ENCODE data around the gene ROBO1.

ROBO1 gene

DNA sequence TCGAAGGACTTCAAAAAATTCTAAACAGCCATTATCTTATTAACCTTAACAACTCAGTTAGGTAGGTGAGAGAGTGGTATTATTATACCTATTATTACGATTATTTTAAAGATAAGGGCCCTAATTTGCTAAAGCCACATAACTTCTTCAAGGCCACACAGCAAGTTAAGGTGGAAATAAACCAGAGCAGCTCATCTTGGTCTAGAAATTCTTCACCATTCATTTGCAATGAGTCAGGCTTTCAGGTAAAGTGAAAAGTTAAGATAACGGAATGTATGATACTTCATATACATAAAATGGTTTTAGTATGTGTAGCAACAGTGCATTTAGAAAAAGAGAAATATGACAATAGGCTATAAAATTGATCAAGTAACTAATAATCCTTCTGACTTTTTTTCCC, 920.2 kb downstream of the ROBO1 start:
- DNase-seq (no peak), ATAC-seq (ENCODE audit: insufficient read depth, low read depth) (no peak)
- Histone ChIP-seq H3K4me2 (ENCODE audit: insufficient read depth, low read length) (no peak overlapping the region), H3K4me3 (ENCODE audit: low read depth in 1 of 2, low read length in 2 of 2) (no peak overlapping the region), H3K9ac (ENCODE audit: low read depth, low read length) (no peak overlapping the region), H3K4me1 (ENCODE audit: insufficient read depth, low read length) (no peaks in the 10 kb centered on the region), H2AFZ (ENCODE audit: low read depth, low read length) (no peak overlapping the region), H4K20me1 (ENCODE audit: insufficient read depth, low read length) (no peaks in the 10 kb centered on the region), H3K79me2 (ENCODE audit: insufficient read depth, low read length) (no peaks in the 10 kb centered on the region), H3K27ac (ENCODE audit: low read length) (no peak overlapping the region), H3K9me3 (ENCODE audit: insufficient read depth, low read length, severe bottlenecking) (no peaks in the 10 kb centered on the region), H3K36me3 (ENCODE audit: insufficient read depth, low read length) (no peaks in the 10 kb centered on the region), H3K27me3 (ENCODE audit: insufficient read depth, low read length, poor library complexity) (no peaks in the 10 kb centered on the region)
- TF ChIP-seq EZH2 (IDR thresholded peaks at IDR 0.05; ENCODE audit: borderline replicate concordance, low read depth, low read length, severe bottlenecking): no peak
- TF ChIP-seq, protein P1, sequence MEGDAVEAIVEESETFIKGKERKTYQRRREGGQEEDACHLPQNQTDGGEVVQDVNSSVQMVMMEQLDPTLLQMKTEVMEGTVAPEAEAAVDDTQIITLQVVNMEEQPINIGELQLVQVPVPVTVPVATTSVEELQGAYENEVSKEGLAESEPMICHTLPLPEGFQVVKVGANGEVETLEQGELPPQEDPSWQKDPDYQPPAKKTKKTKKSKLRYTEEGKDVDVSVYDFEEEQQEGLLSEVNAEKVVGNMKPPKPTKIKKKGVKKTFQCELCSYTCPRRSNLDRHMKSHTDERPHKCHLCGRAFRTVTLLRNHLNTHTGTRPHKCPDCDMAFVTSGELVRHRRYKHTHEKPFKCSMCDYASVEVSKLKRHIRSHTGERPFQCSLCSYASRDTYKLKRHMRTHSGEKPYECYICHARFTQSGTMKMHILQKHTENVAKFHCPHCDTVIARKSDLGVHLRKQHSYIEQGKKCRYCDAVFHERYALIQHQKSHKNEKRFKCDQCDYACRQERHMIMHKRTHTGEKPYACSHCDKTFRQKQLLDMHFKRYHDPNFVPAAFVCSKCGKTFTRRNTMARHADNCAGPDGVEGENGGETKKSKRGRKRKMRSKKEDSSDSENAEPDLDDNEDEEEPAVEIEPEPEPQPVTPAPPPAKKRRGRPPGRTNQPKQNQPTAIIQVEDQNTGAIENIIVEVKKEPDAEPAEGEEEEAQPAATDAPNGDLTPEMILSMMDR (IDR thresholded peaks at IDR 0.05; ENCODE audit: borderline replicate concordance, extremely low read depth, low read length, poor library complexity, severe bottlenecking): no peak

DNA sequence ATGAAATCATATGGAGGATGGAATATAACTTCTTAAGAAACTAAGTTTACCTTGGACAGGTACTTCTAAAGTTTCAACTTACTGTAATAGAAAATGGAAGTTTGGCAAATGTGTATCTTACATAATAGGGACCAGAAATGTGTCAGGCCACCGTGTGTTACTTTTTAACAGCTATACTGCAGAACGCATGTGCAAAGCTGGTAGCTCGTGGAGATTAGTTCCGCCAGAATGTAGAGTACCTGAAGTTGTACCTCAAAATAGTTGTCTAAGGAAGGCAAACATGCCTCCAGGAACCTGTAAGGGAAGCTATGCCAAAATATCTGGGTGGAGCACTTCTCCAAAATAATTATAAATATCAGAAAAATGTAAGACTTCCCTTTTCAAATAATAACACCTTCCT, 920.6 kb downstream of the ROBO1 start:
- Histone ChIP-seq H3K9ac (ENCODE audit: low read depth, low read length) (no peak overlapping the region), H3K9me3 (ENCODE audit: insufficient read depth, low read length, severe bottlenecking) (no peaks in the 10 kb centered on the region), H3K79me2 (ENCODE audit: insufficient read depth, low read length) (no peaks in the 10 kb centered on the region), H3K36me3 (ENCODE audit: insufficient read depth, low read length) (no peaks in the 10 kb centered on the region), H3K4me1 (ENCODE audit: insufficient read depth, low read length) (no peaks in the 10 kb centered on the region), H3K4me2 (ENCODE audit: insufficient read depth, low read length) (no peak overlapping the region), H2AFZ (ENCODE audit: low read depth, low read length) (no peak overlapping the region), H3K27ac (ENCODE audit: low read length) (no peak overlapping the region), H3K27me3 (ENCODE audit: insufficient read depth, low read length, poor library complexity) (no peaks in the 10 kb centered on the region), H3K4me3 (ENCODE audit: low read depth in 1 of 2, low read length in 2 of 2) (no peak overlapping the region), H4K20me1 (ENCODE audit: insufficient read depth, low read length) (no peaks in the 10 kb centered on the region)
- DNase-seq: no peak
- no peak for ATAC-seq (ENCODE audit: insufficient read depth, low read depth)
- TF ChIP-seq EZH2 (IDR thresholded peaks at IDR 0.05; ENCODE audit: borderline replicate concordance, low read depth, low read length, severe bottlenecking): no peak
- TF ChIP-seq, protein P1 (IDR thresholded peaks at IDR 0.05; ENCODE audit: borderline replicate concordance, extremely low read depth, low read length, poor library complexity, severe bottlenecking): no peak

DNA sequence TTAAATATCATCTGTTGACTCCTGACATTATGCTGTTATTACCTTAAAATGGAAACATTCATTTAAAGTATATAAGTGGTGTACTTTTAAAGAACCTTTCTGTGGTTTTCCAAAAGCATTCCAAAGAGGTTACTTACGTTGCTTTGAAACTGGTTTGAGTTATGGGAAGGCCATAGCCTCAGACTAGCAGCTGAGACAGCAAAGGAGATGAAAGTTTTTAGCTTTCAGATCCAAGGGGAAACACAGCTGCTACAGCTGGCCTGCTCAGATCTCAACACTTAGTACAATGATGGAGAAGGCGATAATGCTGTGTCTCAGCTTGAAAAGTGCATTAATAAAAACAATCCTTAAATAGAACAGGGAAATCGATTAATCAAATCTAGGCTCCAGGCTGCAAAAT, 921.1 kb downstream of the ROBO1 start:
- Histone ChIP-seq H3K79me2 (ENCODE audit: insufficient read depth, low read length) (no peaks in the 10 kb centered on the region), H4K20me1 (ENCODE audit: insufficient read depth, low read length) (no peaks in the 10 kb centered on the region), H3K9me3 (ENCODE audit: insufficient read depth, low read length, severe bottlenecking) (no peaks in the 10 kb centered on the region), H2AFZ (ENCODE audit: low read depth, low read length) (no peak overlapping the region), H3K36me3 (ENCODE audit: insufficient read depth, low read length) (no peaks in the 10 kb centered on the region), H3K4me2 (ENCODE audit: insufficient read depth, low read length) (no peak overlapping the region), H3K27me3 (ENCODE audit: insufficient read depth, low read length, poor library complexity) (no peaks in the 10 kb centered on the region), H3K4me1 (ENCODE audit: insufficient read depth, low read length) (no peaks in the 10 kb centered on the region), H3K27ac (ENCODE audit: low read length) (no peak overlapping the region), H3K9ac (ENCODE audit: low read depth, low read length) (no peak overlapping the region), H3K4me3 (ENCODE audit: low read depth in 1 of 2, low read length in 2 of 2) (no peak overlapping the region)
- DNase-seq: no peak
- TF ChIP-seq, protein P1 (IDR thresholded peaks at IDR 0.05; ENCODE audit: borderline replicate concordance, extremely low read depth, low read length, poor library complexity, severe bottlenecking): no peak
- no peak for TF ChIP-seq EZH2 (IDR thresholded peaks at IDR 0.05; ENCODE audit: borderline replicate concordance, low read depth, low read length, severe bottlenecking)
- no peak for ATAC-seq (ENCODE audit: insufficient read depth, low read depth)

DNA sequence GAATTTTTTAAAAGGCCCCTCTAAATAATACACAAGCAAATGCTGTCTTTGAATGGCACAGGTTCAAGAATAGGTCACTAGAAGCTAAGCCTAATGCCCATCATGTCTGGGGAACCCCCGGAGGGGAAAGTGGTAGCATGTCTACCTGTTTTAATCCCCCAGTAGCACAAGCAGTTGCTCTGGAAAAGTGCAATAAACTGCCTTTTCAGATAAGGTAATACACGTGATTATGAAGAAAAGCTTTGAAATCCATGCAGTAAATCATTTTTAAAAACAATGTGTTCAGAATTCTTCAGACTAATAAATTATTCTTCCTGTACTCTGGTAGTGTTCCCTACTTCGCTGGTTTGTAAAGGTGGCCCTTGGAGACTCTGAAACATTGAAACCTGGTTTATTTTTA, 922.2 kb downstream of the ROBO1 start:
- TF ChIP-seq, protein P1 (IDR thresholded peaks at IDR 0.05; ENCODE audit: borderline replicate concordance, extremely low read depth, low read length, poor library complexity, severe bottlenecking): no peak
- no peak for TF ChIP-seq EZH2 (IDR thresholded peaks at IDR 0.05; ENCODE audit: borderline replicate concordance, low read depth, low read length, severe bottlenecking)
- no peaks in the 10 kb centered on the region for H3K79me2 ChIP-seq (ENCODE audit: insufficient read depth, low read length)
- no peaks in the 10 kb centered on the region for H3K27me3 ChIP-seq (ENCODE audit: insufficient read depth, low read length, poor library complexity)
- H3K4me3 ChIP-seq (ENCODE audit: low read depth in 1 of 2, low read length in 2 of 2): no peak overlapping the region
- no peak overlapping the region for H3K9ac ChIP-seq (ENCODE audit: low read depth, low read length)
- H3K27ac ChIP-seq (ENCODE audit: low read length): no peak overlapping the region
- no peak for DNase-seq
- no peaks in the 10 kb centered on the region for H3K36me3 ChIP-seq (ENCODE audit: insufficient read depth, low read length)
- ATAC-seq (ENCODE audit: insufficient read depth, low read depth): no peak
- no peaks in the 10 kb centered on the region for H4K20me1 ChIP-seq (ENCODE audit: insufficient read depth, low read length)
- H2AFZ ChIP-seq (ENCODE audit: low read depth, low read length): no peak overlapping the region
- no peak overlapping the region for H3K4me2 ChIP-seq (ENCODE audit: insufficient read depth, low read length)
- H3K4me1 ChIP-seq (ENCODE audit: insufficient read depth, low read length): no peaks in the 10 kb centered on the region
- H3K9me3 ChIP-seq (ENCODE audit: insufficient read depth, low read length, severe bottlenecking): no peaks in the 10 kb centered on the region
